Umbilical cord (tissue), 2 donors: ENCODE data around the gene RGS9. TPM values are rescaled to one million over a fixed set of nuclear protein-coding genes. Genes with fewer than 3 reads are reported as not detected.
A peak's percentile ranks its signal among the peaks of the same experiment; 100 is the strongest.

ENCODE experiments used
- DNase-seq: peaks from one replicate; pipeline ENCODE4 v3.0.0-alpha.2; 2015; ENCODE audit warnings: low spot score
- total RNA-seq: library from RNA; depleted of rRNA; stranded (reverse); fragments of >200 nt; gene quantifications from one replicate; pipeline ENCODE4 v1.2.3, GENCODE V29; 2014; ENCODE audit warnings: low replicate concordance; ENCODE audit not compliant: insufficient read depth

Gene RGS9
- total RNA-seq, 1 donor from 2014 or later, result 20.0 TPM

DNA sequence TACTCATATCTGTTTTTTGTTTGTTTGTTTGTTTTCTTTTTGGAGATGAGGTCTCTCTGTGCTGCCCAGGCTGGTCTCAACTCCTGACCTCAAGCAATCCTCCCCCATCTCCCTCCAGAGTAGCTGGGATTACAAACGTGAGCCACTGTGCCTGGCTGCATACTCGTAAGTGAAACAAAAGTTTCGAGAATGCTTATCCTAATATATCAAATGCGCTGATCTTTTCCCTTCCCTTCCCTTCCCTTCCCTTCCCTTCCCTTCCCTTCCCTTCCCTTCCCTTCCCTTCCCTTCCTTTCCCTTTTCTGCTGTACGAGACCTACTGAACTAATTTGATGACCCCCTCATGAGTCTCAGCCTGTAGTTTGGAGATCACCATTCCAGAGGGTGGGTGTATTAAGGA lies 122.1 kb downstream of the RGS9 start:
- no peak for DNase-seq

DNA sequence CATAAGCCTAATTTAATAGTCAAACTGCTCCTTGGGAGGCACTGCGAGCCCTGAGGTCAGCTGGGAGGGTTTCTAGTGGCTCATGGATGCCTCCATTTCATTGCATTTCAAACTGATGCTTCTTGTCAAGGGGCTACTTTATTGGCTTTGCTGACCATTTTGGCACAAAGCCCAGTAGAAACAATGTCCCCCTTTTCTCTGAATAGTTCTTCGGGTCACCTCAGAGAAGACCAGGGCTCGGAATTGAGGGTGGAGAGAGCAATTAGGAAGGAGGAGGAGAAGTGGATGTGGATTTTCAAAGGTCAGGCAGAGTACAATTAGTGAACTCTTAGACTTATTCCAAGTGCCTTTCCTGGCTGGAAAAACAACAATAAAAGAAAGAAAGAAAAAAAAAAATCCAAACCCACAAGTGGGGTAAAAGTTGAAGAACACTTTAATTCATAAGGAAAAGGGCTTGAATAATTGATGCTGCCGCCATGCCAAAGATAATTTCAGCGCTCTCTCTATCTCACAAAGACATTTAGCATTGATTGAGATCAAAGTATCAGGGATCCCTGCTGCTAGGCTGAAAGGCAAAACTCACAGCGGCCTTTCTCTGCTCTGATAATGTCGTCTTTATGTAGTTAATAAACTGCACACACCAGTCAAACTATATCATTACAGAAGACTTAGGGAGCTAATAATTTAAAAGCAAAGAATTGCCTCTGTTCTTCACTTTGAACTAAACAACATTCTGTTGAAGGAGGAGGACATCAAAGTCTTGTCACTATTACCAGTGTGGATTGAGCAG lies 122.7 kb downstream of the RGS9 start:
- DNase-seq, result no peak

DNA sequence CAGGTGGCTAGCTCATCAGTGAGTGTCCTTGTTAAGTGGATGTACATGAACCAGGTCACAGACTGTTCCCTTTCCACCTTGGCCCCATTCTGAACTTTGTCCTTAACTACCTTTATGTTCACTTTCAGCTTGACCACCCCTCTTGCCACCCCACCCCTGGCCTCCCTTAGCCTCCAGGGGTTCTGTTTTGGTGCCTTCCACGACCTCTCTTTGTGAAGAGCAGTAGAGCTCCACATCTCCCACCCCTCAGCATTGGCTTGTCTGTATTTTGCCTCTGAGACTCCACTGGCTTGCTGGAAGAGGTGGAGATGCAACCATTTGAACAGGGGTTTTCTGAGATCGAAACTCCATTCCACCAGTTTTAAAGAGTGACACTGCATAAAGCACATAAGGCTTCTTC lies 123.5 kb downstream of the RGS9 start:
- DNase-seq, result no peak

DNA sequence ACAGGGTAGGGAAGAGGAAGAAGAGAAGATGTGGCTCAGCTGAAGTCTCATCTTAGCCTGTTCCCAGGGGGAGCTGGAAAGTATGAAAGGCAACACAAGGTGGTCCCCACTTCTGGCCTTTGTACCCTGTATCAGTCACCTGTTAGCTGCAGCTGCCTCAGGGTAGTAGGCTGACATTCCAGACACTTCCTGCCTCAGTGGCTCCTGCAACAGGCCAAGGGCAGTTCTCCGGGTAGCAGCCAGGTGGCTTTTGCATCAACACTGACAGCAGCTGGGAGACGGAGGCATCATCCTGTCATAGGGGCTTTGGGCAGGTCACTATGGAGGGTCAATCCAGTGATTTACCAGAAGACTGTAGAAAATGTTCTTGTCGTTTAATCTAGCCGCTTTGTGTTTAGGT lies 124.0 kb downstream of the RGS9 start:
- no peak for DNase-seq

DNA sequence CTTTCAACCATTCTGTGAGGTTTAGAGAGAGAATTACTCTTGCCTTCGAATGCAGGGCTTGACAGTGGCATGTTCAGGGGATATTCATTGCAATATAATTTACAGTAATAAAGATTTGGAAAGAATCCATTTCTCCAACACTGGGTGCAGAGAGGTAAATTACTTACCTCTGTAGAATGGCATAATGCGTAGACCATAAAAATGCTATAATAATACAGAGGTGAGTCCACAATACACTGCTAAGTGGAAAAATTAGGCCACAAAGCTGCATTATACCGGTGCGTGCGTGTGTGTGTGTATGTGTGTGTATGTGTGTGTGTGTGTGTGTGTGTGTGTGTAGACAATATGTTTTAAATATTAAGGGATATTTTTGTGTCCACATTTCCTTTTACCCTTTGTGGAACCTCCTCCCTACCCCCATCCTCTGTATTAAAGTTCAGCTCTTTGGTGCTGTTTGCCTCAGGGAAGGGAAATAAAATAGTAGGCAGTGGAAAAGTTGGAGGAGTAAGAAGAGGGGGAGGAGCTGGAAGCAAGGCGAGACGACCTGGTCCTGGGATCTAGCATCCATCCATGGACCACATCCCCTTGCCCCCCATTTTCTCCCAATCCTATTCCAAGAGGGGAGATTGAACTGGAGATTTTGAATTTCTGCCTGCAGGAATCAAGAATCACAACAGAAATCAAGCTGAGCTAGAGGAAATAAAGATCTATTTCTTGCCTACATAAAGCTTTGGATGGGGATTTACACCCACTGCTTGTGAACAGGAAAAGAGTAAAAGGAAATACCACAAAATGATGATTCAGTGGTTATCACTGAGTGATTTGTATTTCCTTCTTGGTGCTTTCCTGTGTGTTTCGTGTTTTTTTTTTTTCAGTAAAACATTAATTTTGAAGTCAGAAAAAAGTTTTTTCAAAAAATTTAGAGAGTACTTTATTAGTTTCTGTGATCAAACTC lies 124.8 kb downstream of the RGS9 start:
- DNase-seq, result no peak

DNA sequence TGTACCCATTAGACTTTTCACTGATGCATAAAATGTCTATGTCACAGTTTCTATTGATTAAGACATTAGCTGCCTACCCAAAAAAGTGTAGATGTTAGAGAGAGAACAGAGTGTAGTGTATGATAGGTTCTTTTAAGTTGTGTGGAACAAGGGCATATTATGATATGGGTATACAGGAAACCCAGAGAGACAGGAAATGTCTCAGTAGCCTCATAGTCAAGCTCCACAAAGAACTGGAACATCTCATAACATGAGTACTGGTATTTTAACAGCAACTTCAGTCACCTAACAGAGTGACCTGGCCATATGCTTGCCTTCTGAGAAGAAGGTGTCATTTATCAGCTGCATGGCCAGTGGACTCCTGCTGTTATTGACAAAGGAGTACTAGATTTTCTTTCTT lies 128.1 kb downstream of the RGS9 start:
- DNase-seq, result no peak

DNA sequence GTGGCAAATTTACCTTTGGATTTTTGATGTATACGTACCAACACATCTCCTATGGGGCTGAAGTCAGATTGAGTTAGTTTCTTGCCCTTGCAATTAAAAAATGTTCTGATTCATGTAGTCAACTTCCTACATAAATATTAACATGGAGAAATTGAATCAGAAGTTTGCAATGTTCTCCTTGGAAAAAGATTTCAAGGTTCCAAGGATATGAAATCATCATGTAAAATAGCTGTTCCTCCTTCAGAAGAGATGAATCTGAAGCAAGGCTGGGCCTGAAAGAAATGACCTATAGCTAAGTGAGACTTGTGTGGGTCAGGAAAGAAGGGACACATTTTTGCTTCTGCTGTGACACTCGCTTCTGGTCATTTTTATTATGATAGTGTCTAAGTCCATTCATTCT lies 131.7 kb downstream of the RGS9 start:
- no peak for DNase-seq

DNA sequence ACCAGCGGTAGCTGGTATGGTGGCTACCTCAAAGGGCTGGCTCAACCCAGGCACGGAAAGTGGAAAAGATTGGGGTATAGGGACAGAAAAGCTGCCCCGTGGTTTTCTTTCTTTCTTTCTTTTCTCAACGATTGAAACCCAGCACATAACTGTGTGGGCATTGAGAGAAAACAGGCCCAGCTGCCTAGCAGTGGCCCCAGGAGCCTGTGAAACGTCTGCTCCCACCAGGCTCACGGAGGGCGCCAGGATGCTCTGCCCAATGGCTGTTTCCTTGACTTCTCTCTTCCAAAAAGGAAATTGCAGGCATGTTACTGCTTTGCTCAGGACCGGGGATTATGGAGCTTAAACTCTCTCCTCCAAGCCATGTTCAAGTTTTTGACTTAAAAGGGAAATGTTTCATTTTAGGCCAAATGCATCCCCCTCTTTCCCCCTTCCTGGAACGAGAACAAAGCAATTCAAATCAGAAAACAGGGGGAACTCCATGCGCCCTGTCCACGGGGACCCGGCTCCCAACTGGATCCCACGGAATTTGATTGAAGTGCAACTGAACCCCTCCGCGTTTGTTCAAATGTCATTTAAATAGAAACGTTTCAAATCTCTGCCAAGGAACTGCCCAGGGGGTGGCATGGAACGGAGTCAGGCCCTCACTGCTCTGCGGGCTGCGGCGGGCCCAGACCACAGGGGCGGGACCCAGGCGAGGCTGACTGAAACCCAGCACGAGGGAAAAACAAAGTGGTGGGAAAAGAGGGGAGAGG lies 133.5 kb downstream of the RGS9 start:
- peak; percentile 93 for DNase-seq

DNA sequence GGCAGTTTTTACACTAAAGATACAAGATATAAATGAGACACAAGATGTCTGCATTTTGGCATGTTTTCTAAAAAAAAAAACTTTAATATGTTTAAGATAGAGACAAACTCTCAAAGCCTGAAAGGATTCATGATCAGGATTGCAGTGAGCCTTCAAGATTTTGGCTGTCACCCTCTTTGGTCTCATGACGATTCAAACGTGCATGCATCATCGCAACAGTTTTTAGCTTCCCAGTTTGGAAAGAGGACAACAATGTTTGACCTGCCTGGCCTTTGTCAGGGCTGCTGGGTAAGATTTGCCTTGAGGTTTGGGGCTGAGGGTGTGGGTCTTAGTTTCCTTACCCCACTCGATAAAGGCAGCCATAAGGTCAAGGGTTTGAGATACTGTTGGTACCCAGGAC lies 134.1 kb downstream of the RGS9 start:
- DNase-seq, result peak; percentile 74

Other genes starting within 250 kb of the RGS9 start
- gene LRRC37A3, start 217.9 kb upstream of the RGS9 start, total RNA-seq, result 38.5 TPM
- 80.9 TPM for gene GNA13, start 80.6 kb upstream of the RGS9 start, total RNA-seq